ENCODE results near the gene TMEM221. TPM values are rescaled to one million over a fixed set of nuclear protein-coding genes. Genes with fewer than 3 reads are reported as not detected.

The TMEM221 gene
- total RNA-seq, 1 experiment from 2014 or later: 0.39 TPM

- Histone ChIP-seq H3K9me3 (ENCODE audit: control insufficient read depth, insufficient read depth, low read depth, low read length) (no peaks in the 10 kb centered on the region), H3K27ac (ENCODE audit: low read length) (peak overlapping the region; percentile 79), H3K27me3 (ENCODE audit: control insufficient read depth, insufficient read depth, low read length) (no peaks in the 10 kb centered on the region), H3K4me1 (ENCODE audit: control insufficient read depth, insufficient read depth, low read length) (peaks cover 6% of the 10 kb centered on the region), H3K4me3 (ENCODE audit: low read depth in 2 of 2, low read length in 2 of 2) (peak overlapping the region; percentile 58 to 77), H3K36me3 (ENCODE audit: control insufficient read depth, insufficient read depth, low read length) (no peaks in the 10 kb centered on the region)
- DNase-seq (ENCODE audit: low read depth, low spot score): no peak
- TF ChIP-seq, protein P1, sequence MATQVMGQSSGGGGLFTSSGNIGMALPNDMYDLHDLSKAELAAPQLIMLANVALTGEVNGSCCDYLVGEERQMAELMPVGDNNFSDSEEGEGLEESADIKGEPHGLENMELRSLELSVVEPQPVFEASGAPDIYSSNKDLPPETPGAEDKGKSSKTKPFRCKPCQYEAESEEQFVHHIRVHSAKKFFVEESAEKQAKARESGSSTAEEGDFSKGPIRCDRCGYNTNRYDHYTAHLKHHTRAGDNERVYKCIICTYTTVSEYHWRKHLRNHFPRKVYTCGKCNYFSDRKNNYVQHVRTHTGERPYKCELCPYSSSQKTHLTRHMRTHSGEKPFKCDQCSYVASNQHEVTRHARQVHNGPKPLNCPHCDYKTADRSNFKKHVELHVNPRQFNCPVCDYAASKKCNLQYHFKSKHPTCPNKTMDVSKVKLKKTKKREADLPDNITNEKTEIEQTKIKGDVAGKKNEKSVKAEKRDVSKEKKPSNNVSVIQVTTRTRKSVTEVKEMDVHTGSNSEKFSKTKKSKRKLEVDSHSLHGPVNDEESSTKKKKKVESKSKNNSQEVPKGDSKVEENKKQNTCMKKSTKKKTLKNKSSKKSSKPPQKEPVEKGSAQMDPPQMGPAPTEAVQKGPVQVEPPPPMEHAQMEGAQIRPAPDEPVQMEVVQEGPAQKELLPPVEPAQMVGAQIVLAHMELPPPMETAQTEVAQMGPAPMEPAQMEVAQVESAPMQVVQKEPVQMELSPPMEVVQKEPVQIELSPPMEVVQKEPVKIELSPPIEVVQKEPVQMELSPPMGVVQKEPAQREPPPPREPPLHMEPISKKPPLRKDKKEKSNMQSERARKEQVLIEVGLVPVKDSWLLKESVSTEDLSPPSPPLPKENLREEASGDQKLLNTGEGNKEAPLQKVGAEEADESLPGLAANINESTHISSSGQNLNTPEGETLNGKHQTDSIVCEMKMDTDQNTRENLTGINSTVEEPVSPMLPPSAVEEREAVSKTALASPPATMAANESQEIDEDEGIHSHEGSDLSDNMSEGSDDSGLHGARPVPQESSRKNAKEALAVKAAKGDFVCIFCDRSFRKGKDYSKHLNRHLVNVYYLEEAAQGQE (IDR thresholded peaks at IDR 0.05; ENCODE audit: insufficient read depth in 1 of 2, low read depth in 2 of 2, low read length in 1 of 2): no peak
- no peak for TF ChIP-seq TCF7L2 (IDR thresholded peaks at IDR 0.05; ENCODE audit: low read depth, low read length)
- no peak for TF ChIP-seq SIN3A (IDR thresholded peaks at IDR 0.05; ENCODE audit: borderline replicate concordance, insufficient read depth, low read depth, low read length)
- no peak for TF ChIP-seq POLR2AphosphoS5 (IDR thresholded peaks at IDR 0.05; ENCODE audit: low read depth, low read length)
- no peak for TF ChIP-seq CTCF (IDR thresholded peaks at IDR 0.05)
- ChIA-PET POLR2A (no interaction called here), CTCF (interaction anchor here (0.6 to 1.1 kb wide), 2 partner anchors 43 to 176 kb away, joined by 3 to 8 read pairs; partner anchors contain the start of gene PGLS)
- no TSS peak for BruUV-seq (replicated peaks)
- ATAC-seq: no peak
- intact Hi-C loops (cut with micrococcal nuclease; ENCODE audit: unreplicated experiment) (loop anchor here (10.0 kb wide), 1 partner anchor 74 kb away; the partner anchor contains the start of gene CCDC194), in situ Hi-C loops (cut with HindIII; ENCODE audit: low pct_unique_long_range_greater_than_20kb, low sequenced_read_pairs) (no loop called here)
These were observed 20.6 kb upstream of the TMEM221 start for GRCh38 chr19:17469092-17469480.

DNA sequence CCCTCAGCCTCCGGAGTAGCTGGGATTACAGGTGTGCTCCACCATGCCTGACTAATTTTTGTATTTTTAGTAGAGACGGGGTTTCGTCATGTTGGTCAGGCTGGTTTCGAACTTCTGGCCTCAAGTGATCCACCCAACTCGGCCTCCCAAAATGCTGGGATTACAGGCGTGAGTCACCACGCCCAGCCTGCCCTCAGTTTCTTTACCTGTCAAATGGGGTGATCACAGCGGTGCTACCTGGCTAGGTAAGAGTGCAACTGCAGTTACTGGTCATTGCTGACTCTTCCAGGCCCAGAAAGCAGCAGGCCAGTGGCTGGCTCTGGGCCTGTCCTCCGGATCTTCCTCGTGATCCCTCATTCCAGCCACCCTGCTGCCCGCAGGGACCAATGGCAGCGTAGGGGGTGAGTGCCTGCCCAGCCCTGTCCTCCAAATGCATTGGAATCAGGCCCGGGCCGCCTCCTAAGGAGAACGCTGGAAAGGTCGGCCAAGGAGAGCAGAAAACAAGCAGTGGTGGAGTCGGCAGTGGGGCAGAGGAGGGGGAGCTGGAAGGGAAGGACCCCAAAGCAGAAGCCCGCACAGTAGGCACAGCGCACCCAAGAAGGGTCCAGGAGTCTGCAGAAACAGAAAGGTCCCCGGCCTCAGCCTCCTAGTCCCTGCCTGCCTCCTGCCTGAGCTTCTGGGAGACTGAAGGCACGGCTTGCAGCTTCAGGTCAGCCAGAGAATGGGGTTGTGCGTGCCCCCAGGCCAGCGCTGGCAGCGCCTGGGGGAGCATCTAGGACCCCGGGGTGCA, 20.0 kb upstream of the TMEM221 start:
- Histone ChIP-seq H3K27ac (ENCODE audit: low read length) (peak overlapping the region; percentile 79; the same call in 1 of the 2 replicates), H3K4me1 (ENCODE audit: control insufficient read depth, insufficient read depth, low read length) (peaks cover 6% of the 10 kb centered on the region), H3K9me3 (ENCODE audit: control insufficient read depth, insufficient read depth, low read depth, low read length) (no peaks in the 10 kb centered on the region), H3K27me3 (ENCODE audit: control insufficient read depth, insufficient read depth, low read length) (no peaks in the 10 kb centered on the region), H3K4me3 (ENCODE audit: low read depth in 2 of 2, low read length in 2 of 2) (peak overlapping the region; percentile 58 to 77), H3K36me3 (ENCODE audit: control insufficient read depth, insufficient read depth, low read length) (no peaks in the 10 kb centered on the region)
- no peak for ATAC-seq
- intact Hi-C loops (cut with micrococcal nuclease; ENCODE audit: unreplicated experiment): loop anchor here (10.0 kb wide), 1 partner anchor 74 kb away; the partner anchor contains the start of gene CCDC194
- no peak for TF ChIP-seq TCF7L2 (IDR thresholded peaks at IDR 0.05; ENCODE audit: low read depth, low read length)
- no peak for TF ChIP-seq POLR2AphosphoS5 (IDR thresholded peaks at IDR 0.05; ENCODE audit: low read depth, low read length)
- TF ChIP-seq, protein P1 (IDR thresholded peaks at IDR 0.05; ENCODE audit: insufficient read depth in 1 of 2, low read depth in 2 of 2, low read length in 1 of 2): no peak
- no peak for TF ChIP-seq SIN3A (IDR thresholded peaks at IDR 0.05; ENCODE audit: borderline replicate concordance, insufficient read depth, low read depth, low read length)
- in situ Hi-C loops (cut with HindIII; ENCODE audit: low pct_unique_long_range_greater_than_20kb, low sequenced_read_pairs): no loop called here
- POLR2A ChIA-PET: no interaction called here
- no TSS peak for BruUV-seq (replicated peaks)
- no peak for DNase-seq (ENCODE audit: low read depth, low spot score)
- CTCF ChIA-PET: interaction anchor here (0.5 to 1.1 kb wide), 3 partner anchors 43 to 175 kb away, joined by 3 to 8 read pairs (median 3); partner anchors contain the start of gene PGLS
